ENCODE results near the gene PTPRD.
"Not testable (repeated sequence)": the region's sequence is repeated elsewhere in the genome, so short reads cannot be mapped to it uniquely, and the experiment has no call there.

The PTPRD gene

GRCh38 chr9:9970514-9970913 is 642.3 kb downstream of the PTPRD start:
- DNase-seq (ENCODE audit: low read depth, low spot score) = no peak

DNA sequence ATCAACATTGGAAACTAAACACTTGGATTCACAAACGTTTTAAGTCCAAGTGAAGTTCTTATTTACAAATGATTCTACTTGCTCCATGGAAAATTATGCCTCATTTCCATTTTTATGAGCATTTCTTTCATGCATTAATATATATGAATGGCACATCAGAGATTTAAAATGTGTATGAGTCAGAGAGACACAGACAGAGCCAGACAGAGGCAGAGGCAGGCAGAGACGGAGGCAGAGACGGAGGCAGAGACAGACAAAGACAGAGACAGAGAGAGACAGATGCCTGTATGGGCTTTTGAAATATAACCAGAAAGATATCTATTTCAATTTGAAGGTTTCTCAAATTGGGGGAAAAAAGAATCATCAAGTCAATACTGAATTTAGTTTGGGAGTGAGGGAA is 649.0 kb downstream of the PTPRD start:
- DNase-seq (ENCODE audit: low read depth, low spot score) = no peak

GRCh38 chr9:9961934-9962333 is 650.9 kb downstream of the PTPRD start:
- DNase-seq (ENCODE audit: low read depth, low spot score) = no peak

GRCh38 chr9:9961487-9961886 is 651.3 kb downstream of the PTPRD start:
- DNase-seq (ENCODE audit: low read depth, low spot score) = peak; percentile 10

GRCh38 chr9:9951556-9952160 is 661.1 kb downstream of the PTPRD start:
- DNase-seq (ENCODE audit: low read depth, low spot score) = no peak

DNA sequence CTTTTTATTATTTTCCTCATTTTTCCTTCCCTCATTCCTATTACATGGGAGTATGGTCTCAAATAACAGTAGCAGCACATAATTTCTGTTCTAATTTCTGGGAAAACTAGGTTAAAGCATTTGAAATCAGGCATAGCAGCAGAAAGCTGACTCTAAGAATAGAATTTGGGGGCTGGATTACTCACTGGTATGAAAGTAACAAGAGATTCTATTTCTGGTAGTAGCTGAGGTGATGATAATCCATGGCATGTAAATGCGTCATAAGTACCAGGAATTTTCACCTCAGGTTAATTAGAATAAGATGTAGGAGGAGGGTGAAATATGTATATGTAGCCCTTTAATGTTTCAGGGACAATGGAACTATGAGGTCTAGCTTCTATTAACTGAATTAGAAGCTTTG is 662.0 kb downstream of the PTPRD start:
- peak; percentile 45 for DNase-seq (ENCODE audit: low read depth, low spot score)

GRCh38 chr9:9949978-9950377 is 662.8 kb downstream of the PTPRD start:
- peak; percentile 1 for DNase-seq (ENCODE audit: low read depth, low spot score)

- DNase-seq (ENCODE audit: low read depth, low spot score) = no peak
These were observed 663.4 kb downstream of the PTPRD start for GRCh38 chr9:9949368-9949767.

DNA sequence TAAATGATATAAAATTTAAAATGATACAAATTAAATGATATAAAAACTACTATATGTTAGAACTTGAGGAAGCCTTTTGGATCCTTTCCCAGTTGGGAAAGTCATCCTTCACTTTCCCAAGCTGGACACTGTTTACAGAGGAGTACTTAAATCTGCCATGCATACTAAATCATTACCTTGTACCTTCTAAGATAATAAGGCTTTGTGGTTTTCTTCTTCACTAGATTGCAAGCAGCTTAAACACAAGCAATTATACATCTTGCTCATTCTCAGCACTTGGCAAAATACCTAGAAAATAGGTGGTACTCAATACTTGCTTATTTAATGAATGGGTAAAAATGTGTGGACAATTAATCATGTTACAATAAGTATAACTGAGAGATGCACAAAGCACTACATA is 666.8 kb downstream of the PTPRD start:
- DNase-seq (ENCODE audit: low read depth, low spot score) = no peak

DNA sequence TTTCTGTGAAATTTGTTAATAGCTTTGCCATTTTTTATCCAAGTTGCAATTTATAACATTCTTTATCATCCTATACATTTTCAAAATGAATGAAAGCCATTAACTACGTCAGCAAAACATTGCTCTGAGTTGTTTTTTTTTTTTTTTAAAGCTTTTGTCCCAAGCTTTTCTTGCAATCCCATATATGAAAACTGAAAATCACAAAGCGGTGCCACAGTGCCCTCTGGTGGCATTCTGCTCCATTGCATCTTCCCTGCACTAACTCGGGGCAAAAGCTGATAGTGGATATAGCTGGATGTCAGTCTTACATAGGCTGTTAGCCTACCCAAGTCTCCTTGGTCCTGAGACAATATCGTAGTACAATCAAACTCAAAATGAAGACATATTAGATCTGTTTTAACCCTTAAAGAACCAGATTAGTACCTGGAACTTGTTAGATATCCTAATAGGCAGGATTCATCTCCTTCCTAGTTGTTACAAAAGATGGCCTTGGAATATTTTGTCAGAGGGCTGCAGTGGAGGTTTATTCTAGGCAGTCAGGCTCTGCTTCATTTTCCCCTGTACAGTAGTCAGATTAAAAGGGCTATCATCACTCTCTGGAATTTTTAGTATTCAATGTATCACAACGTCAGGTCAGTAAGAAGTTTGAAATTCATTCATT is 669.9 kb downstream of the PTPRD start:
- DNase-seq (ENCODE audit: low read depth, low spot score) = peak; percentile 86

GRCh38 chr9:9938432-9938831 is 674.4 kb downstream of the PTPRD start:
- no peak for DNase-seq (ENCODE audit: low read depth, low spot score)

GRCh38 chr9:9931464-9931863 is 681.3 kb downstream of the PTPRD start:
- not testable (repeated sequence) for DNase-seq (ENCODE audit: low read depth, low spot score)

DNA sequence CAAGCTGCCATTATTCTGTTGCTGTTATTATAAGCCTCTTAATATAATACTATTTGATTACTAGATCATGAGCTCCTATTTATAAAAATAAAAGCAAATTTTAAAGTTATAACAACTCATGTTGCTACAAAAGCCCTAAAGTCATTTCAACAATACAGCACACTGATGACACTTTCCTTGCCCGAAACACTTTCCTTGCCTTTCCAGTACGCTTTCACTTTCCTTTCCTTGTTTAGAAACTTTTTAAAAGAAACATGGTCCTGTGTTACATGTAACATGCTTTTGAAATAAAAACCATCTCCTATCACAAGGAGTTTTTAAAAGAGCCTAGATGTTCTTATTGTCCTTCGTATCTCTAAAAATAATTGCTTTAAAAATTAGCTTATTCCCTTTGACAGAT is 688.4 kb downstream of the PTPRD start:
- peak; percentile 45 for DNase-seq (ENCODE audit: low read depth, low spot score)

- no peak for DNase-seq (ENCODE audit: low read depth, low spot score)
These were observed 691.0 kb downstream of the PTPRD start for GRCh38 chr9:9921805-9922204.

GRCh38 chr9:9920425-9921060 is 692.3 kb downstream of the PTPRD start:
- DNase-seq (ENCODE audit: low read depth, low spot score) = peak; percentile 7

DNA sequence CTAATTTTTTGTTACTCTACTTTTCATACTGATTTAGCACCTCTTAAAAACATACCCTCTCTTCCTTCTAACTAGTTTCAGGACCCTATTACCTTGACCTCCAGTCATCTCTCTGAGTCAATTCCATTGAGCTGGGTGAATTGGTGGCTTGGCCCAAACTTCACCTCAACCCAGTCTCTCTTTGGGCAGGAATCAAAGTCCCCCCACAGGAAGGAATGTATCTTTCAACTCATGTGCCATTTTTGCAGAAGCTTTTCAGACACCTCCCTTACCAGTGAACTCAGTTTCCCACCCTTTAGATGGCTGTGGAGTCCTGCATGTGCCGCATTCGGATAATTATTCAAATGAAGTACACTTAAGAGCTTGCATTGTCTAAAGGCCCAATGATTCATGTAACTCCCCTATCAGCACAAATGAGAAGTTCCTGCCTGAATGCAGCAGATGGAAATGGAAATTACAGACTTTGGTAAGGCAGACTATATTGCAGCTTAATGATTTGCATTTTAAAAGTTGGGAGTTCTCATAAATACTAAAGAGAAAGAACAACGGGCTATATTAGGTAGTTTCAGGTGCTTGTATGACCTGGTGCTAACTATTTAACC is 693.5 kb downstream of the PTPRD start:
- DNase-seq (ENCODE audit: low read depth, low spot score) = no peak

DNA sequence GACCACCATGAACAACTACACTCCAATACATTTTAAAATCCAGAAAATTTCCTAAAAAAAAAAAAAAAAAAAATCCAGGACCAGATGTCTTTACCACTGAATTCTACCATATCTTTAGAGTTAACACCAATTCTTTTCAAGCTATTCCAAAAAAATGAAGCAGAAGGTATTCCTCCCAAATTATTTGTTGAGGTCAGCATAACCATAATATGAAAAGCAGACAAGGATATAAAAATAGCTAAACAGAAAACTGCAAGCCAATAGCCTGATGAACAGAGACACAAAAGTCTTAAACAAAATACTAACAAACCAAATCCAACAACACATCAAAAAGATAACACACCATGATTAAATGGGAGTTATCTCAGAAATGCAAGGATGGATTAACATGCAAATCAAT is 695.4 kb downstream of the PTPRD start:
- no peak for DNase-seq (ENCODE audit: low read depth, low spot score)

DNA sequence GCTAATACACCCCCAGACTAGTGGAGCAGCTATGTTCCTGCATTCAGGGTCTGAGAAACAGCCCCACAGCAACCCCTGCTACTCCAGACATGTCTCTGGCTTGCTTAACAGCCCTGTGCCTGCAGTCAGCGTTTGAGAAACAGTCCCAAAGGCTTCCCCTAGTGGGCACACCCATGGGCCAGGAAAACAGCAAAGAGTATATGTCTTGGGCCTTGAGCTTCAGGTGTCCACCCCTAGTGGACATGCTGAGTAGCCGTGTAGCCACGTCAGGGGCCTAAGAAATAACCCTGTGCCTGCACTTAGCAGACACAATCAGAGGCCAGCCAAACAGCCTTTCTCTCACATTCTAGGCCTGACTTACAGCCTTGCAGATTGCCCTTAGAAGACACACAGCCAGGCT is 698.6 kb downstream of the PTPRD start:
- no peak for DNase-seq (ENCODE audit: low read depth, low spot score)

DNA sequence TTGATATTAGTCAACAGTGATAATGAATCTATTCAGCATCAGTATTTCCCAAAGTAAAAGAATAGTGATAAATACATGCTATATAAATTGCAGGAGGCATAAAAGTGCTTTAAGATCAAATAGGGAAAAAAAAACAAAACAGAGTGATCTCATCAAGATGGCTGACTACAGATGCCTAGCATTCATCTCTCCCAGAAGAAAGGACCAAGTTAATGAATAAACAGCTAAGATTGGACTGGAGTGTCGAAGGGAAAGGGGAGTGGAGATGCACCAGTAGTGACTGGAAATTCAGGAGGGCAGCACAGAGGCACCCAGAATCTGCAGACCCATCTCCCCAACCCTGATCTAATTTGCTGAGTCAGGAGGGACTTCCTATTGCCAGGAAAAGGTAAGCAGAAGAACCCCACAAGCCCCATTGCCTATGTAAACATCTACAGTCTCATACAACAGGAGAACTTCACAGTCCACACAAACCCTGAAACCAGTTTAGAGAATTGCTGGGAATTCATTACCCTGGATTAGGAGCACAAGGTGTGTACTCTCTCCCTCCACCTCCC is 699.4 kb downstream of the PTPRD start:
- peak; percentile 16 for DNase-seq (ENCODE audit: low read depth, low spot score)

GRCh38 chr9:9912459-9912858 is 700.3 kb downstream of the PTPRD start:
- DNase-seq (ENCODE audit: low read depth, low spot score) = peak; percentile 16

DNA sequence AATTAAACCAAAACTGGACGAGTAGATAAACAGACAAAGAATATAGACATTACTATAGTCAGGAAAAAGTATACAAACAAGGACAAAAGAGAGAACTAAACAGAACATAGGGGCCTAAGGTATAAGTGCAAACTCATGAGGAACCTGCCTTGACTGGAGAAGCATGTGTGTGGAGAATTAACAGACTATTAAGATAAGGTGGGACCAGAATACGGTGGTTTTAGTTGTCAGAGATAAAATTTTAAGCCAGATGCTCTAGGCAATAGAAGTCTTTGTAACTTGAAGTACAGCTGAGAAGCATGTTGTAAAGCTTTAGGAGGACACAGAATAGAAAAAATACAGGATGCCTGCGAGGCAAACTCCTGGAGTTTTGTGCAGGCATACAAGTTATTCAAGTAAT is 707.1 kb downstream of the PTPRD start:
- no peak for DNase-seq (ENCODE audit: low read depth, low spot score)

DNA sequence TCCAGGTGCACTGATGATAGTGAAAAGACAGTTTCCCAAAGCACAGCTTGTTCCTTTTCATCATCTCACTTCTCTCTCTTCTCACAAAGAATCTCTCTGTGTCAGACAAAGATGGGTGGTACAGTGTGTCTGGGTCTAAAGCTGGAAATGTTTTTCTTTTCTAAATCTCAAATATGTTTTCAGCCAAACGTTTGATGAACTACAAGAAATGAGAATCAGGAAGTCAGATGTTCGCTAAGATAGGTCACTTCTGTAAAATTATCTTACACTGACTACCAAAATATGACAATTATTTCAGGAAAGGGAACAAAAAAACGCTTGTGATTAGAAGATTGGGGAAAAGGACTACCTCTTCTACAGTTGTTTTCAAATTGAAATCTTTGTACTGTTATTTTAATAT is 708.8 kb downstream of the PTPRD start:
- DNase-seq (ENCODE audit: low read depth, low spot score) = no peak

DNA sequence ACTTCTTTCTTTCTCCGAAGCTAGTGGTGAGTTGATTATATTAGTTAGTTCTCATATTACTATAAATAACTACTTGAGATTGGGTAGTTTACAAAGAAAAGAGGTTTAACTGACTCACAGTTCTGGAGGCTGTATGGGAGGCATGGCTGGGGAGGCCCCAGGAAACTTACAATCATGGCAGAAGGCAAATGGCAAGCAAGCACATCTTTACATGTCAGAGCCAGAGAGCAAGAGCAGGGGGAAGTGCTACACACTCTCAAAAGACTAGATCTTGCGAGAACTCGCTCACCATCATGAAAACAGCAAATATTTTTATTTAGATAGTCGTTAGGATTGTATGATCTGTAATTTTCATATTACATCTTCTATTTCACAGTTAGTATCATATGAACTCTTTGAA is 711.2 kb downstream of the PTPRD start:
- no peak for DNase-seq (ENCODE audit: low read depth, low spot score)

All from astrocyte of the hippocampus (primary cell).